IMR-90 (cell line): Measurements from ENCODE around the gene GTF2H4. TPM values are rescaled to one million over a fixed set of nuclear protein-coding genes. Genes with fewer than 3 reads are reported as not detected.

ENCODE experiments used
- ATAC-seq: fragments of 200-7000 bp; cut with Tn5 transposase; 2 replicates; pipeline ENCODE4 v1.9.1; 2020; ENCODE audit warnings: low read depth, mild to moderate bottlenecking, moderate library complexity
- BruUV-seq: library from RNA; stranded (reverse); fragments of 400-500 nt; replicated peaks from 2 replicates; lab custom pipeline; 2021; lab: Mats Ljungman, UMichigan
- CTCF ChIA-PET: fragments of 300-600 bp; formaldehyde crosslinking; extraction: SDS; loops from one replicate; lab custom pipeline; 2021; ENCODE audit warnings: antibody characterized with exemption; lab: Yijun Ruan, JAX
- POLR2A ChIA-PET: fragments of 300-600 bp; sonication (Branson Sonifier 250); formaldehyde crosslinking; loops from one replicate; lab custom pipeline; 2022; ENCODE audit warnings: antibody characterized with exemption; ENCODE audit not compliant: unreplicated experiment; lab: Charles Lee
- DNase-seq: peaks from one replicate; pipeline ENCODE4 v3.0.0; 2013
- H2AFZ ChIP-seq: replicated peaks from 2 replicates; pipeline ENCODE3; 2013; ENCODE audit warnings: low read length, mild to moderate bottlenecking; ENCODE audit not compliant: poor library complexity
- H2AK5ac ChIP-seq: 2 replicates; pipeline ENCODE4 v1.6.1; 2013; ENCODE audit warnings: low read depth, low read length, inconsistent platforms
- H2AK9ac ChIP-seq: replicated peaks from 2 replicates; pipeline ENCODE3; 2013; ENCODE audit warnings: mild to moderate bottlenecking, low read depth, low read length, moderate library complexity; ENCODE audit not compliant: poor library complexity
- H2BK120ac ChIP-seq: 2 replicates; pipeline ENCODE4 v1.6.1; 2013; ENCODE audit warnings: low read depth, low read length, inconsistent platforms
- H2BK15ac ChIP-seq: 3 replicates; pipeline ENCODE4 v1.6.1; 2013; ENCODE audit warnings: low read depth, low read length, inconsistent platforms
- H2BK20ac ChIP-seq: 2 replicates; pipeline ENCODE4 v1.6.1; 2013; ENCODE audit warnings: low read depth, mild to moderate bottlenecking, inconsistent platforms, low read length, moderate library complexity
- H2BK5ac ChIP-seq: 2 replicates; pipeline ENCODE4 v1.6.1; 2013; ENCODE audit warnings: mild to moderate bottlenecking, low read depth, low read length, inconsistent platforms; ENCODE audit not compliant: poor library complexity, severe bottlenecking
- H3K14ac ChIP-seq: replicated peaks from 2 replicates; pipeline ENCODE4 v1.6.1; 2013; ENCODE audit warnings: low read depth, low read length, inconsistent platforms
- H3K18ac ChIP-seq: 2 replicates; pipeline ENCODE4 v1.6.1; 2013; ENCODE audit warnings: low read depth, low read length, control low read depth
- H3K23ac ChIP-seq: 2 replicates; pipeline ENCODE4 v1.6.1; 2013; ENCODE audit warnings: low read depth, low read length, inconsistent platforms
- H3K27ac ChIP-seq: 2 replicates; pipeline ENCODE4 v1.5.1; 2013; ENCODE audit warnings: mild to moderate bottlenecking, control low read depth, low read length; ENCODE audit not compliant: insufficient read depth
- H3K27me3 ChIP-seq: 2 replicates; pipeline ENCODE4 v1.6.1; 2013; ENCODE audit warnings: low read length; ENCODE audit not compliant: control insufficient read depth, insufficient read depth
- H3K36me3 ChIP-seq: 2 replicates; pipeline ENCODE4 v1.6.1; 2013; ENCODE audit warnings: low read length, mixed read lengths; ENCODE audit not compliant: control insufficient read depth, insufficient read depth
- H3K4ac ChIP-seq: 2 replicates; pipeline ENCODE4 v1.6.1; 2013; ENCODE audit warnings: low read depth, low read length, inconsistent platforms
- H3K4me1 ChIP-seq: 2 replicates; pipeline ENCODE4 v1.6.1; 2013; ENCODE audit warnings: low read length, mixed read lengths; ENCODE audit not compliant: control insufficient read depth, insufficient read depth
- H3K4me2 ChIP-seq: 2 replicates; pipeline ENCODE4 v1.6.1; 2013; ENCODE audit warnings: low read depth, mild to moderate bottlenecking, control low read depth, low read length, moderate library complexity
- H3K4me3 ChIP-seq: 2 replicates; pipeline ENCODE4 v1.5.1; 2013; ENCODE audit warnings: low read depth, mild to moderate bottlenecking, control low read depth, low read length, moderate library complexity; ENCODE audit not compliant: insufficient read depth
- H3K56ac ChIP-seq: 2 replicates; pipeline ENCODE4 v1.6.1; 2013; ENCODE audit warnings: low read length, inconsistent platforms; ENCODE audit not compliant: insufficient read depth; ENCODE audit errors: extremely low read depth
- H3K79me1 ChIP-seq, 2 experiments: 2 replicates each; pipeline ENCODE4 v1.6.1; 2013; ENCODE audit warnings: low read length in 2 of 2, inconsistent platforms in 1 of 2, low read depth in 1 of 2
- H3K9ac ChIP-seq: 2 replicates; pipeline ENCODE4 v1.6.1; 2013; ENCODE audit warnings: low read depth, low read length, control low read depth
- H3K9me1 ChIP-seq: 2 replicates; pipeline ENCODE4 v1.6.1; 2013; ENCODE audit warnings: low read length, inconsistent platforms; ENCODE audit not compliant: insufficient read depth
- H3K9me3 ChIP-seq: 2 replicates; pipeline ENCODE4 v1.6.1; 2013; ENCODE audit warnings: low read length; ENCODE audit not compliant: control insufficient read depth, insufficient read depth
- H4K20me1 ChIP-seq: 2 replicates; pipeline ENCODE4 v1.6.1; 2013; ENCODE audit warnings: low read length, inconsistent platforms; ENCODE audit not compliant: insufficient read depth
- H4K5ac ChIP-seq: 2 replicates; pipeline ENCODE4 v1.6.1; 2013; ENCODE audit warnings: mild to moderate bottlenecking, low read depth, low read length, control low read depth
- H4K8ac ChIP-seq, 2 experiments: 2 replicates each; pipeline ENCODE4 v1.6.1; 2013; ENCODE audit warnings: low read depth in 2 of 2, low read length in 2 of 2, control low read depth in 1 of 2, inconsistent platforms in 1 of 2
- H4K91ac ChIP-seq: 2 replicates; pipeline ENCODE4 v1.6.1; 2013; ENCODE audit warnings: low read depth, low read length, inconsistent platforms; ENCODE audit not compliant: insufficient read depth
- BHLHE40 ChIP-seq: fragments of 150-350 bp; IDR thresholded peaks from 2 replicates; pipeline ENCODE4 v1.6.1; 2016; ENCODE audit warnings: mild to moderate bottlenecking, low read depth, low read length
- CHD1 ChIP-seq: IDR thresholded peaks from 2 replicates; pipeline ENCODE4 v1.6.1; 2012; ENCODE audit warnings: low read depth, low read length, improper control_type of control experiment
- CTCF ChIP-seq: conservative IDR thresholded peaks from 2 replicates; pipeline ENCODE4 v1.5.1; 2012; ENCODE audit warnings: mild to moderate bottlenecking, low read depth, low read length, improper control_type of control experiment
- ELK1 ChIP-seq: fragments of 150-350 bp; IDR thresholded peaks from 2 replicates; pipeline ENCODE4 v1.6.1; 2016; ENCODE audit warnings: low read depth, mild to moderate bottlenecking, low read length, moderate library complexity, borderline replicate concordance
- MAFK ChIP-seq: IDR thresholded peaks from 2 replicates; pipeline ENCODE4 v1.6.1; 2012; ENCODE audit warnings: low read depth, low read length, improper control_type of control experiment
- MAZ ChIP-seq: IDR thresholded peaks from 2 replicates; pipeline ENCODE4 v1.6.1; 2012; ENCODE audit warnings: low read depth, mild to moderate bottlenecking, low read length, improper control_type of control experiment, moderate library complexity, borderline replicate concordance
- MXI1 ChIP-seq: IDR thresholded peaks from 2 replicates; pipeline ENCODE4 v1.6.1; 2012; ENCODE audit warnings: low read depth, mild to moderate bottlenecking, low read length, moderate library complexity, borderline replicate concordance
- NFE2L2 ChIP-seq: fragments of 150-350 bp; IDR thresholded peaks from 2 replicates; pipeline ENCODE4 v1.6.1; 2016; ENCODE audit warnings: low read depth, mild to moderate bottlenecking, low read length
- RAD21 ChIP-seq: IDR thresholded peaks from 2 replicates; pipeline ENCODE4 v1.6.1; 2012; ENCODE audit warnings: low read length, improper control_type of control experiment
- RCOR1 ChIP-seq: IDR thresholded peaks from 2 replicates; pipeline ENCODE4 v1.6.1; 2012; ENCODE audit warnings: mild to moderate bottlenecking, low read length, improper control_type of control experiment; ENCODE audit not compliant: insufficient replicate concordance
- RFX5 ChIP-seq: IDR thresholded peaks from 2 replicates; pipeline ENCODE4 v1.8.0; 2012; ENCODE audit warnings: low read depth, mild to moderate bottlenecking, low read length, moderate library complexity
- SMC3 ChIP-seq: fragments of 150-350 bp; IDR thresholded peaks from 2 replicates; pipeline ENCODE4 v1.6.1; 2016; ENCODE audit warnings: low read depth, mild to moderate bottlenecking, antibody characterized with exemption, low read length, moderate library complexity
- USF2 ChIP-seq: fragments of 150-350 bp; IDR thresholded peaks from 2 replicates; pipeline ENCODE4 v1.6.1; 2017; ENCODE audit warnings: mild to moderate bottlenecking, antibody characterized with exemption, low read length, low read depth
- WGBS, 2 experiments: methylation state at CpG; one replicate each; pipeline versions ENCODE4 v1.1.5 to v1.1.7; 2013; ENCODE audit warnings: missing lambda C conversion rate in 2 of 2; ENCODE audit not compliant: insufficient read length in 1 of 2; ENCODE audit errors: extremely low coverage in 2 of 2; 5-methylcytosine and 5-hydroxymethylcytosine counted together
- dilution Hi-C: fragments of 300-500 bp; cut with HindIII; formaldehyde crosslinking; loops from one replicate; pipeline ENCODE4 v1.14.3; 2018; ENCODE audit warnings: low sequenced_read_pairs; ENCODE audit not compliant: unreplicated experiment
- in situ Hi-C: fragments of 300-500 bp; cut with MboI; formaldehyde crosslinking; loops from 3 replicates; pipeline ENCODE4 v1.14.3; 2019; ENCODE audit warnings: low sequenced_read_pairs, inconsistent platforms, mixed read lengths
- intact Hi-C: fragments of 100-400 bp; cut with micrococcal nuclease; formaldehyde crosslinking; loops from 2 replicates; pipeline ENCODE4 v1.10.0; 2022
- polyA plus RNA-seq, 3 experiments: library from polyadenylated mRNA; depleted of rRNA; stranded (reverse); fragments of >200 nt; gene quantifications; 2 replicates each; pipeline ENCODE4 v1.2.3, GENCODE V29; 2012; ENCODE audit warnings: low replicate concordance in 1 of 3
- total RNA-seq: library from RNA; depleted of rRNA; stranded (reverse); fragments of >200 nt; gene quantifications from 2 replicates; pipeline ENCODE4 v1.2.3, GENCODE V29; 2012

GTF2H4 gene
- total and polyA plus RNA-seq, 2 of the 4 experiments (the other 2 are of a cell fraction), result 13.4 to 30.8 TPM

GRCh38 chr6:30931969-30932645 lies 24.1 kb downstream of the GTF2H4 start, which contains the start of gene SFTA2:
SFTA2 (minus strand) TSS chr6:30932170; CDS start chr6:30932096, 74 bp downstream.
- Histone ChIP-seq H3K79me1 (no peaks in the 10 kb centered on the region), H3K18ac (no peak within 1 kb of the TSS), H2AFZ (no peak within 1 kb of the TSS), H3K9ac (no peak within 1 kb of the TSS), H3K9me1 (no peaks in the 10 kb centered on the region), H3K56ac (no peak within 1 kb of the TSS), H3K4me3 (no peak within 1 kb of the TSS), H4K91ac (no peak within 1 kb of the TSS), H2BK5ac (no peak within 1 kb of the TSS), H2AK5ac (no peak within 1 kb of the TSS), H3K14ac (no peak within 1 kb of the TSS), H3K4me1 (no peaks in the 10 kb centered on the region), H4K20me1 (no peaks in the 10 kb centered on the region), H3K36me3 (no peaks in the 10 kb centered on the region; the same call in 1 of the 2 replicates), H3K4ac (no peak within 1 kb of the TSS), H2AK9ac (no peak within 1 kb of the TSS), H3K4me2 (no peak within 1 kb of the TSS), H2BK20ac (no peak within 1 kb of the TSS), H3K27me3 (peaks cover 35% of the 10 kb centered on the region), H3K23ac (no peak within 1 kb of the TSS), H4K8ac (no peak within 1 kb of the TSS), H2BK15ac (no peak within 1 kb of the TSS), H3K27ac (no peak within 1 kb of the TSS), H4K5ac (no peak within 1 kb of the TSS), H2BK120ac (no peak within 1 kb of the TSS), H3K9me3 (peaks cover 4% of the 10 kb centered on the region)
- intact Hi-C loops (no loop called here), in situ Hi-C loops (no loop called here), dilution Hi-C loops (no loop called here)
- TF ChIP-seq MAZ (no peak), MAFK (no peak), RAD21 (no peak), RFX5 (no peak), ELK1 (no peak), BHLHE40 (no peak), MXI1 (no peak), CHD1 (no peak), CTCF (no peak), RCOR1 (no peak), SMC3 (no peak), USF2 (no peak), NFE2L2 (no peak)
- CTCF ChIA-PET, result interaction anchor here (0.9 kb wide), 2 partner anchors 16 to 139 kb away, joined by 3 read pairs; no protein-coding TSS in a partner anchor
- ATAC-seq (no peak), DNase-seq (no peak)
- no TSS peak for BruUV-seq
- POLR2A ChIA-PET, result no interaction called here
- WGBS, 2 experiments, result no CpG with 5 or more reads among the region's 7 CpGs
